Motor neuron (in vitro differentiated cells): ENCODE measurements around the gene ABHD14A. TPM values are rescaled to one million over a fixed set of nuclear protein-coding genes. Genes with fewer than 3 reads are reported as not detected.

Experiments used
- ATAC-seq, 8 experiments: fragments of 200-7000 bp; cut with Tn5 transposase; replicated peaks in 6 of 8; 2 replicates each; pipeline ENCODE4 v1.8.0; 2021; ENCODE audit warnings: mild to moderate bottlenecking in 8 of 8, moderate library complexity in 8 of 8
- H3K27ac ChIP-seq, 2 donors: fragments of 250-450 bp; sonication (Bioruptor Pico); 2 replicates each; pipeline ENCODE4 v1.9.0; 2021; ENCODE audit warnings: antibody characterized with exemption in 2 of 2, mild to moderate bottlenecking in 2 of 2, moderate library complexity in 1 of 2
- H3K4me1 ChIP-seq, 2 donors: fragments of 250-450 bp; sonication (Bioruptor Pico); replicated peaks in 1 of 2; 2 replicates each; pipeline ENCODE4 v1.6.1; 2021; ENCODE audit warnings: antibody characterized with exemption in 2 of 2, mild to moderate bottlenecking in 2 of 2, moderate library complexity in 1 of 2
- H3K4me3 ChIP-seq, 5 donors: fragments of 250-450 bp; sonication (Bioruptor Pico); 2 replicates each; pipeline ENCODE4 v1.9.0; 2021; ENCODE audit warnings: antibody characterized with exemption in 5 of 5, mild to moderate bottlenecking in 5 of 5, moderate library complexity in 4 of 5
- WGBS, 10 experiments: fragments of 450-650 bp; shearing (Covaris generic); methylation state at CpG; one replicate each; pipeline ENCODE4 v1.0.0; 2022; 5-methylcytosine and 5-hydroxymethylcytosine counted together
- in situ Hi-C, 9 experiments: fragments of 400-800 bp; cut with MboI; loops; one replicate each; pipeline ENCODE4 v1.15.0; 2021; ENCODE audit warnings: low sequenced_read_pairs in 9 of 9, low pct_unique_long_range_greater_than_20kb in 2 of 9; ENCODE audit not compliant: unreplicated experiment in 9 of 9
- total RNA-seq, 8 experiments: library from RNA; unstranded; fragments of 300-600 nt; gene quantifications; 2 replicates each; pipeline versions ENCODE4 v1.2.3 to v1.2.4, GENCODE V29; 2022

ABHD14A gene
- total RNA-seq, 8 experiments from 2014 or later = 7.4 to 46.3 (median 30.8) TPM

- peaks cover 16% of the 10 kb centered on the region in 2 donors for H3K4me1 ChIP-seq
- no peak overlapping the region for H3K4me3 ChIP-seq
- ATAC-seq = no peak
- in situ Hi-C loops = no loop called here
- 80 to 100% (median 94%) methylated on average over 1 to 6 of the region's 21 CpGs; no CpG with 5 or more reads in 2 of the 10 experiments for WGBS, 10 experiments
- no peak overlapping the region for H3K27ac ChIP-seq
These were observed 31.1 kb upstream of the ABHD14A start for GRCh38 chr3:51943451-51944391.

GRCh38 chr3:51944451-51945021, 30.3 kb upstream of the ABHD14A start:
- in situ Hi-C loops = no loop called here
- WGBS, 10 experiments = 62 to 93% (median 81%) methylated on average over 3 to 5 of the region's 11 CpGs; no CpG with 5 or more reads in 6 of the 10 experiments
- ATAC-seq = no peak
- no peak overlapping the region for H3K27ac ChIP-seq
- H3K4me3 ChIP-seq = no peak overlapping the region
- peaks cover 16% of the 10 kb centered on the region in 2 donors for H3K4me1 ChIP-seq

DNA sequence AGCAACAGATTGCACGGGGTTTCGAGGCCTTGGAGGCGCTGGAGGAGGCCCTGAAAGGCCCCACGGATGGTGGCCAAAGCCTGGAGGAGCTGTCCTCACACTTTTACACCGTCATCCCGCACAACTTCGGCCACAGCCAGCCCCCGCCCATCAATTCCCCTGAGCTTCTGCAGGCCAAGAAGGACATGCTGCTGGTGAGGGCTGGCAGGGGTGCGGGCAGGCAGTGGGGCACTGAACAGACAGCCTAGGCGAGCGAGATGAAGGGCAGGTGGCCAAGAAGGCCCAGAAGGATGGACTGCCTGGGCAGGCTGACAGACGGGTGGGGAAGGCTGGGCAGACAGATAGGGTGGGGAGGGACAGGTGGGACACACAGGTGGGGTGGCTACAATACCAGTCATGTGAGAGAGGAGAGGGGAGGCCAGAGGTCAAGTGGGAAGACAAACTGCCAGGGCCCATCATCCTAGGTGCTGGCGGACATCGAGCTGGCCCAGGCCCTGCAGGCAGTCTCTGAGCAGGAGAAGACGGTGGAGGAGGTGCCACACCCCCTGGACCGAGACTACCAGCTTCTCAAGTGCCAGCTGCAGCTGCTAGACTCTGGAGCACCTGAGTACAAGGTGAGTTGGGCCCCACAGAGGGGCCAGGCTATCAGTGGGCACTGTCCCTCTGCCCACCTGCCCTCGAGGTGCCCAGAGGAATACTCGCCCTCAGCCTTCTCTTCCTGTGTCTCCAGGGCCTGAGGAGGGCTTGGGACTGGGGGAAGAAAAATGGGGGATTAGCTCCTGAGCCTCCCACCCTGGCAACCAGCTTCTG, 29.6 kb upstream of the ABHD14A start:
- WGBS, 10 experiments = 63 to 100% (median 72%) methylated on average over 1 to 8 of the region's 18 CpGs; no CpG with 5 or more reads in 6 of the 10 experiments
- Histone ChIP-seq H3K4me1 (peaks cover 16 to 19% of the 10 kb centered on the region in 2 donors), H3K27ac (no peak overlapping the region), H3K4me3 (no peak overlapping the region)
- in situ Hi-C loops = no loop called here
- no peak for ATAC-seq

DNA sequence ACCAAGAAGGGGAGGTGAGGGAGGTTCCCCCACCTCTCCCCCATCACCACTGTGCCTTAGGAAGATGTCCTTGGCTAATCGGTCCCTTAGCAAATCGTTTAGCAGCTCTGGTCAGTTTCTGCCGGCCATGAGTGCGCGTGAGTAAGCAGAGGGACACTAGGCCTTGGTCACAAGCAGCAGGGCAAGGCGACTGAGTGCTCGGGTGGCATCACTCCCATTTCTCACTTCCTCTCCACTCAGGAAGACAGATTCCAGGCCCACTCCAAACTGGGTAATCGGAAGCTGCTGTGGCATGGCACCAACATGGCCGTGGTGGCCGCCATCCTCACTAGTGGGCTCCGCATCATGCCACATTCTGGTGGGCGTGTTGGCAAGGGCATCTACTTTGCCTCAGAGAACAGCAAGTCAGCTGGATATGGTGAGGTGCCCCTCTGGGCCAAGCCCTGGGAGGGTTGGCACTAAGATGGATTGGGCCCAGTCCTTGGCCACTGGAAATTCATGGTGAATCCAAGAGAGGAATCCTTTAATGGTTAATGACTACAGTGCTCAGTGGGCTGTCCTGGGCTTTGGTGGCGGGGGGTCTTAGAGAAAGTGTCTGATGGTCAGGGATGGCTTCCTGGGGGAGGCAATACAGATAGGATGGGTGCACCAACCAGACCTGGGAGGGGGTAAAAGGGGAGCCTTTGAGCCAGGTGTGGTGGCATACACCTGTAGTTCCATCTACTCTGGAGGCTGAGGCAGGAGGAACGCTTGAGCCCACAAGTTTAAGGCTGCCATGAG, 28.7 kb upstream of the ABHD14A start:
- Histone ChIP-seq H3K27ac (no peak overlapping the region), H3K4me3 (no peak overlapping the region), H3K4me1 (peaks cover 9 to 14% of the 10 kb centered on the region in 2 donors)
- 92 to 100% (median 100%) methylated on average over 1 to 6 of the region's 14 CpGs; no CpG with 5 or more reads in 5 of the 10 experiments for WGBS, 10 experiments
- no peak for ATAC-seq
- in situ Hi-C loops = no loop called here

DNA sequence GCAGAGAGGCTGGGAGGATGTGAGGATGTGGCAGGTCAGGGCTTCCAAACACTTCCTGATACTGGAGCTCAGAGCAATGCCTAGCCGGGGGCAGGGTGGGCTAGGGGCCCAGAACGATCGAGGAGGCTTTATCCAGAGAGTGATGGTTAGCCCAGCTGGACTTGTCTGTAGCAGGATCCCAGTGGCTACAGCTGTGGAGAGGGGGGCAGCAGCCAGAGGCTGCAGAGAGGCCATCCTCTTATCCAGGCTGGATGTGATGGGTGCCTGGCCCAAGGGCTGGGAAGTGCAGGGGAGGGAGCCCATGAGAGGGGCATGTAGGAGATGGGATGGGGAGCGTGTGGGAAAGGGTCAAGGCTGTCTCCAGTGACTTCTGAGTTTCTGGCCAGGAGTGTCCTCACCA, 28.1 kb upstream of the ABHD14A start:
- no peak for ATAC-seq
- in situ Hi-C loops = no loop called here
- H3K4me3 ChIP-seq = no peak overlapping the region
- 60 to 80% (median 67%) methylated on average over 1 to 3 of the region's 4 CpGs; no CpG with 5 or more reads in 7 of the 10 experiments for WGBS, 10 experiments
- no peak overlapping the region for H3K27ac ChIP-seq
- H3K4me1 ChIP-seq = peaks cover 9 to 14% of the 10 kb centered on the region in 2 donors

GRCh38 chr3:51947215-51947900, 27.5 kb upstream of the ABHD14A start:
- in situ Hi-C loops = no loop called here
- Histone ChIP-seq H3K4me3 (no peak overlapping the region), H3K4me1 (peaks cover 6 to 13% of the 10 kb centered on the region in 2 donors), H3K27ac (no peak overlapping the region)
- WGBS, 10 experiments = 60 to 100% (median 66%) methylated on average over 1 to 11 of the region's 13 CpGs; no CpG with 5 or more reads in 5 of the 10 experiments
- no peak for ATAC-seq

DNA sequence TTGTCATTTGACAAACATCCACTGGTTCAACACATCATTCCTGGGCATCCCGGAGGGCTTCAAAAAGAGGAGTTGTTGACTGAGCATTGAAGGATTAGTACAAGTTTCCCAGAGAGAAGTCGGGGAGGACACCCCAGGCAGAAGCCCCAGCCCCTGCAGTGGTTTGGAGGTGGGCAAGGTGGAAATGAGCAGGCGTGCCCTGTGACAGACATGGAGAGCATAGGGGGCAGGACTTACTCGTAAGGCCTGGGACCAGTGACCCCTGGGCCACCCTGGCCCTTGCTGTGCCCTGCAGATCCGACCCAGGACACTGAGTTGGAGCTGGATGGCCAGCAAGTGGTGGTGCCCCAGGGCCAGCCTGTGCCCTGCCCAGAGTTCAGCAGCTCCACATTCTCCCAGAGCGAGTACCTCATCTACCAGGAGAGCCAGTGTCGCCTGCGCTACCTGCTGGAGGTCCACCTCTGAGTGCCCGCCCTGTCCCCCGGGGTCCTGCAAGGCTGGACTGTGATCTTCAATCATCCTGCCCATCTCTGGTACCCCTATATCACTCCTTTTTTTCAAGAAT, 26.8 kb upstream of the ABHD14A start:
- Histone ChIP-seq H3K4me1 (peaks cover 0 to 6% of the 10 kb centered on the region in 2 donors), H3K27ac (no peak overlapping the region), H3K4me3 (no peak overlapping the region)
- WGBS, 10 experiments = 43 to 90% (median 72%) methylated on average over 1 to 7 of the region's 10 CpGs; no CpG with 5 or more reads in 3 of the 10 experiments
- no peak for ATAC-seq
- in situ Hi-C loops = no loop called here

- Histone ChIP-seq H3K4me1 (peaks cover 0 to 8% of the 10 kb centered on the region in 2 donors), H3K27ac (no peak overlapping the region), H3K4me3 (no peak overlapping the region)
- peak in 1 of 8 experiments; percentile 19 for ATAC-seq
- in situ Hi-C loops = no loop called here
- whole genome bisulfite sequencing, 10 experiments = 80 to 92% methylated on average over 2 of the region's 5 CpGs; no CpG with 5 or more reads in 8 of the 10 experiments
These were observed 25.7 kb upstream of the ABHD14A start for GRCh38 chr3:51949121-51949520.

DNA sequence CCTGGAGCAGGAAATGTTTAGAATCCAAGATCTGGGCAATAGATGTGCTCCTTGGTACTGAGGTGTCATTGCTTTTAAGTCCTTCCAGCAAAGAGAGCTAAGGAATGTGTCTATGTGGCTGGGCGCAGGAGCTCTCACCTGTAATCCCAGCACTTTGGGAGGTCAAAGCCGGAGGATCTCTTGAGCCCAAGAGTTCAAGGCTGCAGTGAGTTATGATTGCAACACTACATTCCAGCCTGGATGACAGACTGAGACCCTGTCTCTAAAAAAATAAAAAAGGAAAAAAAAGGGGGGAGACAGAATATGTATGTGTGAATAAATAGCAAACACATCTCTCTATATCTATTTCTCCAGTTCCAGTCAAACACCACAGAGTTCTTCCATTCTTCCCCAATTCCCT, 24.0 kb upstream of the ABHD14A start:
- Histone ChIP-seq H3K27ac (no peak overlapping the region), H3K4me1 (peaks cover 2 to 8% of the 10 kb centered on the region in 2 donors), H3K4me3 (no peak overlapping the region)
- no peak for ATAC-seq
- in situ Hi-C loops = no loop called here
- WGBS, 10 experiments = 67 to 100% (median 86%) methylated on average over 1 to 2 of the region's 2 CpGs; no CpG with 5 or more reads in 5 of the 10 experiments

DNA sequence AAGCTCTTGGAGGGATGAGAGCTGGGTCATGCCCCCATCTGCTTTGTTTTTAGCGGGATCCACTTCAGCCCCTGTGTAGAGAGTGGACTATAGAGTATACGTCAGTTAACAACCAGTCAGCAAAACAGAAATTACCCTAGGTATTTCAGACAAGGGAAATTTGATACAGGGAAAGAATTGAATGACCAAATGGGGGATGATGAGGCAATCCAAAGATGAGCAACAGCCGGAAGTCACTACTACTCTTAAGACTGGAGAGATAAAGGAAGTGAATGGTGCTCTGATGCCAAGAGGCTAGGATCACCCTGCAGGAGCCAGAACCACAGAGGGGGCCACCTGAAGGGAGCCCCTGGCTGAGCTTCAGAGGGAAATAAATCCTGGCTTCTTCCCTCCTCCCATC, 21.4 kb upstream of the ABHD14A start:
- 50 to 83% (median 58%) methylated on average over 1 to 3 of the region's 3 CpGs; no CpG with 5 or more reads in 3 of the 10 experiments for WGBS, 10 experiments
- in situ Hi-C loops = no loop called here
- peak in 2 of 8 experiments; percentile 4 to 30 for ATAC-seq
- Histone ChIP-seq H3K27ac (no peak overlapping the region), H3K4me1 (peaks cover 8% of the 10 kb centered on the region in 2 donors), H3K4me3 (no peak overlapping the region)

DNA sequence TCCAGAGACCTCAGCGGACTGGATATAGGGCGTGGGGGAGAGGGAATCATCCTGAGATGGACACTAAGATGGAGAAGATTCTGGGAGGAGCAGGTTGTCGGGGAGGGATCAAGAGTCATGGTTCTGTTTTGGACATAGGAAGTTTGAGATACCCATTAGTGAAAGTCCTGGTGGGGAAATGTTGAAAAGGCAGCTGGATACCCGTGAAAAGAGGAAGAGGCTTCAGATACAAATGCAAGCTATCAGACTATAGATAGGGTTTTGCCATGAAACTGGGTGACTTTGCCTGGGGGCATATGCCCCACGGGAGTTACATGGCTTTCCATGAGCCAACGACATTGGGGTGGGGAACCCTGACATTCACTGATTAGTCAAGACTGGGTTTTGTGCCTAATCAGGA, 20.8 kb upstream of the ABHD14A start:
- 50 to 100% (median 76%) methylated on average over 1 to 5 of the region's 6 CpGs for WGBS, 10 experiments
- in situ Hi-C loops = no loop called here
- no peak for ATAC-seq
- Histone ChIP-seq H3K27ac (no peak overlapping the region), H3K4me3 (no peak overlapping the region), H3K4me1 (peaks cover 8% of the 10 kb centered on the region in 2 donors)
